GM23338 (cell line): ENCODE data around the gene HLA-C. TPM values are rescaled to one million over a fixed set of nuclear protein-coding genes. Genes with fewer than 3 reads are reported as not detected.

ENCODE experiments used
- ATAC-seq: fragments of 200-7000 bp; cut with Tn5 transposase; 3 replicates; pipeline ENCODE4 v1.9.1; 2020
- DNase-seq: peaks from one replicate; pipeline ENCODE4 v3.0.0-alpha.2; 2015; ENCODE audit warnings: low spot score
- H2AFZ ChIP-seq: fragments of 200-600 bp; sonication (generic); 2 replicates; pipeline ENCODE4 v1.8.0; 2016; ENCODE audit warnings: antibody characterized with exemption, mild to moderate bottlenecking, moderate library complexity
- H3F3A ChIP-seq: fragments of 200-600 bp; sonication (generic); replicated peaks from 2 replicates; pipeline ENCODE4 v1.8.0; 2017; ENCODE audit warnings: antibody characterized with exemption, mixed run types, low read depth
- H3K27ac ChIP-seq: fragments of 200-600 bp; sonication (generic); 2 replicates; pipeline ENCODE4 v1.6.1; 2016; ENCODE audit warnings: low read depth
- H3K27me3 ChIP-seq: fragments of 200-600 bp; sonication (generic); 2 replicates; pipeline ENCODE4 v1.8.0; 2016; ENCODE audit warnings: mild to moderate bottlenecking, mixed run types, moderate library complexity; ENCODE audit not compliant: insufficient read depth
- H3K36me3 ChIP-seq: fragments of 200-600 bp; sonication (generic); 2 replicates; pipeline ENCODE4 v1.8.0; 2016; ENCODE audit warnings: mild to moderate bottlenecking; ENCODE audit not compliant: insufficient read depth
- H3K4me1 ChIP-seq: fragments of 200-600 bp; sonication (generic); 2 replicates; pipeline ENCODE4 v1.8.0; 2016; ENCODE audit warnings: mild to moderate bottlenecking, moderate library complexity; ENCODE audit not compliant: insufficient read depth
- H3K4me2 ChIP-seq: fragments of 200-600 bp; sonication (generic); 2 replicates; pipeline ENCODE4 v1.7.1; 2017; ENCODE audit warnings: mixed run types
- H3K4me3 ChIP-seq: fragments of 200-600 bp; sonication (generic); 2 replicates; pipeline ENCODE4 v1.6.1; 2016; ENCODE audit warnings: mixed run types
- H3K79me2 ChIP-seq: fragments of 200-600 bp; sonication (generic); replicated peaks from 2 replicates; pipeline ENCODE4 v1.8.0; 2017; ENCODE audit warnings: mild to moderate bottlenecking; ENCODE audit not compliant: insufficient read depth
- H3K9me2 ChIP-seq: fragments of 200-600 bp; sonication (generic); 2 replicates; pipeline ENCODE4 v1.8.0; 2017; ENCODE audit not compliant: insufficient read depth
- H4K20me1 ChIP-seq: fragments of 200-600 bp; sonication (generic); replicated peaks from 2 replicates; pipeline ENCODE4 v1.8.0; 2017; ENCODE audit warnings: mild to moderate bottlenecking; ENCODE audit not compliant: insufficient read depth
- H3K27ac Mint-ChIP-seq: 2 replicates; pipeline ENCODE4 v1.8.0; 2020; ENCODE audit warnings: inconsistent platforms, mild to moderate bottlenecking, moderate library complexity, mixed read lengths
- H3K27me3 Mint-ChIP-seq: 3 replicates; pipeline ENCODE4 v1.8.0; 2022; ENCODE audit warnings: low read depth, mild to moderate bottlenecking, moderate library complexity, mixed read lengths, inconsistent platforms; ENCODE audit not compliant: insufficient read depth, poor library complexity
- H3K36me3 Mint-ChIP-seq: 3 replicates; pipeline ENCODE4 v1.8.0; 2021; ENCODE audit warnings: low read depth, mild to moderate bottlenecking, inconsistent platforms, moderate library complexity, mixed read lengths
- H3K4me1 Mint-ChIP-seq: 3 replicates; pipeline ENCODE4 v1.8.0; 2020; ENCODE audit warnings: mild to moderate bottlenecking, inconsistent platforms, mixed read lengths
- H3K4me3 Mint-ChIP-seq: 3 replicates; pipeline ENCODE4 v1.8.0; 2021; ENCODE audit warnings: moderate library complexity, mild to moderate bottlenecking, inconsistent platforms, mixed read lengths
- H3K9me3 Mint-ChIP-seq: 3 replicates; pipeline ENCODE4 v1.8.0; 2020; ENCODE audit warnings: moderate library complexity, mild to moderate bottlenecking, inconsistent platforms, mixed read lengths
- ETS1 ChIP-seq: IDR thresholded peaks from 2 replicates; pipeline ENCODE4 v1.6.1; 2016; ENCODE audit warnings: antibody characterized with exemption
- EZH2 ChIP-seq: fragments of 200-600 bp; sonication (generic); IDR thresholded peaks from one replicate; pipeline ENCODE4 v1.8.0; 2017; ENCODE audit warnings: antibody characterized with exemption, mild to moderate bottlenecking, low read depth; ENCODE audit not compliant: unreplicated experiment
- EZH2phosphoT487 ChIP-seq: fragments of 200-600 bp; sonication (generic); IDR thresholded peaks from one replicate; pipeline ENCODE4 v1.8.1; 2018; ENCODE audit warnings: antibody characterized with exemption; ENCODE audit not compliant: unreplicated experiment
- NANOG ChIP-seq: IDR thresholded peaks from 2 replicates; pipeline ENCODE4 v1.6.1; 2016; ENCODE audit warnings: antibody characterized with exemption, borderline replicate concordance
- POLR2AphosphoS5 ChIP-seq: IDR thresholded peaks from 2 replicates; pipeline ENCODE4 v1.6.1; 2016; ENCODE audit warnings: antibody characterized with exemption, low read depth
- STAT1 ChIP-seq: IDR thresholded peaks from one replicate; pipeline ENCODE4 v1.6.1; 2016; ENCODE audit warnings: antibody characterized with exemption; ENCODE audit not compliant: unreplicated experiment
- ZNF114 ChIP-seq: fragments of 250-450 bp; sonication (Bioruptor Pico); IDR thresholded peaks from 2 replicates; pipeline ENCODE4 v1.5.0; 2020; ENCODE audit warnings: mild to moderate bottlenecking, moderate library complexity
- ZNF462 ChIP-seq: fragments of 250-450 bp; sonication (Bioruptor Pico); IDR thresholded peaks from 2 replicates; pipeline ENCODE4 v1.5.0; 2020; ENCODE audit warnings: mild to moderate bottlenecking, moderate library complexity
- polyA plus RNA-seq: library from polyadenylated mRNA; unstranded; fragments of >200 nt; fragmentation: Nextera tagmentation; extraction: Ambion mirVana; gene quantifications from 2 replicates; pipeline ENCODE4 v1.2.1, GENCODE V29; 2016
- total RNA-seq: library from RNA; depleted of rRNA; stranded (reverse); fragments of >200 nt; shearing (Covaris generic); gene quantifications from 2 replicates; pipeline ENCODE4 v1.2.3, GENCODE V29; 2014

Gene HLA-C
- total and polyA plus RNA-seq, 2 experiments from 2014 or later: 73.1 to 116 TPM

- H2AFZ ChIP-seq: no peak overlapping the region
- H3K27ac ChIP-seq: no peak overlapping the region
- H3K4me3 Mint-ChIP-seq: no peak overlapping the region
- H3K9me2 ChIP-seq: no peaks in the 10 kb centered on the region
- peaks cover 3% of the 10 kb centered on the region for H3K27me3 Mint-ChIP-seq
- ATAC-seq: no peak
- no peaks in the 10 kb centered on the region for H3F3A ChIP-seq
- TF ChIP-seq EZH2 (no peak), NANOG (no peak), ZNF114 (no peak), ETS1 (no peak), STAT1 (no peak), POLR2AphosphoS5 (no peak), ZNF462 (CRISPR knock-in tag) (no peak), EZH2phosphoT487 (no peak)
- no peaks in the 10 kb centered on the region for H4K20me1 ChIP-seq
- no peaks in the 10 kb centered on the region for H3K4me1 Mint-ChIP-seq
- H3K79me2 ChIP-seq: no peaks in the 10 kb centered on the region
- no peaks in the 10 kb centered on the region for H3K36me3 Mint-ChIP-seq
- no peaks in the 10 kb centered on the region for H3K4me1 ChIP-seq
- no peak for DNase-seq
- no peaks in the 10 kb centered on the region; the same call in 1 of the 3 replicates for H3K9me3 Mint-ChIP-seq
- H3K4me3 ChIP-seq: no peak overlapping the region
- H3K36me3 ChIP-seq: no peaks in the 10 kb centered on the region
- H3K27me3 ChIP-seq: peaks cover 10% of the 10 kb centered on the region; the same call in 1 of the 2 replicates
- H3K4me2 ChIP-seq: no peak overlapping the region
- H3K27ac Mint-ChIP-seq: no peak overlapping the region
Measured at GRCh38 chr6:31304683-31305082, 32.8 kb upstream of the HLA-C start.
